Aorta (tissue), 5 donors: ENCODE measurements around the gene CCT3. TPM values are rescaled to one million over a fixed set of nuclear protein-coding genes. Genes with fewer than 3 reads are reported as not detected.
A peak's percentile ranks its signal among the peaks of the same experiment; 100 is the strongest.
"Not testable (repeated sequence)": the region's sequence is repeated elsewhere in the genome, so short reads cannot be mapped to it uniquely, and the experiment has no call there.

Experiments used
- ATAC-seq: fragments of 200-7000 bp; cut with Tn5 transposase; one replicate; pipeline ENCODE4 v1.9.1; 2022; ENCODE audit warnings: moderate library complexity; ENCODE audit not compliant: low FRiP score
- DNase-seq, 2 donors: peaks; one replicate each; pipeline ENCODE4 v3.0.0-alpha.2; 2020
- H3K27ac ChIP-seq, 2 donors: one replicate each; pipeline ENCODE4 v1.5.1; 2013; ENCODE audit warnings: low read length in 2 of 2, mild to moderate bottlenecking in 2 of 2, moderate library complexity in 2 of 2, control low read depth in 1 of 2, inconsistent platforms in 1 of 2, low read depth in 1 of 2
- H3K27me3 ChIP-seq, 2 donors: one replicate each; pipeline ENCODE4 v1.6.1; 2013; ENCODE audit warnings: control low read depth in 1 of 2, low read length in 1 of 2, mild to moderate bottlenecking in 1 of 2, moderate library complexity in 1 of 2; ENCODE audit not compliant: insufficient read depth in 2 of 2, control insufficient read depth in 1 of 2
- H3K36me3 ChIP-seq, 2 donors: one replicate each; pipeline ENCODE4 v1.6.1; 2013; ENCODE audit warnings: control low read depth in 1 of 2, low read length in 1 of 2, mild to moderate bottlenecking in 1 of 2; ENCODE audit not compliant: insufficient read depth in 2 of 2, control insufficient read depth in 1 of 2
- H3K4me1 ChIP-seq, 2 donors: one replicate each; pipeline ENCODE4 v1.6.1; 2013; ENCODE audit warnings: low read length in 2 of 2, control low read depth in 1 of 2, mild to moderate bottlenecking in 1 of 2, moderate library complexity in 1 of 2; ENCODE audit not compliant: insufficient read depth in 2 of 2, control insufficient read depth in 1 of 2
- H3K4me3 ChIP-seq, 2 donors: one replicate each; pipeline ENCODE4 v1.5.1; 2013; ENCODE audit warnings: low read length in 2 of 2, control low read depth in 1 of 2, mild to moderate bottlenecking in 1 of 2
- H3K9me3 ChIP-seq: one replicate; pipeline ENCODE4 v1.6.1; 2013; ENCODE audit warnings: mild to moderate bottlenecking, low read length; ENCODE audit not compliant: control insufficient read depth
- WGBS, 2 donors: extraction: QIAGEN DNeasy Blood & Tissue Kit; methylation state at CpG; one replicate each; pipeline ENCODE4 v1.1.7; 2013; 5-methylcytosine and 5-hydroxymethylcytosine counted together
- intact Hi-C, 2 donors: fragments of 100-400 bp; cut with DNase I; formaldehyde crosslinking; loops; one replicate each; pipeline versions ENCODE4 v1.14.2 to v1.15.0; 2022
- polyA plus RNA-seq, 2 donors: library from polyadenylated mRNA; stranded (reverse); fragments of 200-250 nt; gene quantifications; one replicate each; pipeline ENCODE4 v1.2.3, GENCODE V29; 2013
- total RNA-seq, 2 donors: library from RNA; stranded (reverse); fragmentation: NEBNext Ultra II Directional; extraction: Animal tissue kit (Norgen Biotek cat#: 25700); gene quantifications; one replicate each; pipeline ENCODE4 v1.2.1, GENCODE V29; 2021
- donor health status: healthy with polysubstance abuse.
- donor health status: Bipolar disorder and iron deficiency.
- donor health status: DM: no; HTN: no; CAD: no.
- donor health status: DM: no; HTN: no; CAD: no.
- donor health status: DM: yes; HTN: yes; CAD: no.

The CCT3 gene
- total and polyA plus RNA-seq, 4 donors, result 76.0 to 112 (median 94.5) TPM

DNA sequence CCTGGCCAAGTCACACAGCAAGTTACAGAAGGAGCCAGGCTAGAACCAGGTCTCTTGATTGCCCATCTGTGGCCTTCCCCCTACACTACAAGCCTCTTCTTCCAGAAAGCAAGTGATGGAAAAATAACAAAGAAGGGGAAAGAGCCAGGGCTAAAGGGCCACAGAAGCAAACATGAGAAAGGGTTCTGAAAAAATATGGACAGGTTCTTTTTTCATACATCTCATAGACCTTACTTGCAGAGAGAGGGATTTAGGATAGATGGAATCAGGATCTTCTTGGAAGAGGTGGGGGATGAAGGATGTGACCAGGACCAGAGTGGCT, 34.1 kb upstream of the CCT3 start:
- intact Hi-C loops, result no loop called here
- ATAC-seq, result no peak
- Histone ChIP-seq H3K4me3 (no peak overlapping the region), H3K4me1 (no peaks in the 10 kb centered on the region), H3K9me3 (no peaks in the 10 kb centered on the region), H3K27ac (no peak overlapping the region), H3K27me3 (no peaks in the 10 kb centered on the region), H3K36me3 (no peaks in the 10 kb centered on the region)
- DNase-seq, result no peak

DNA sequence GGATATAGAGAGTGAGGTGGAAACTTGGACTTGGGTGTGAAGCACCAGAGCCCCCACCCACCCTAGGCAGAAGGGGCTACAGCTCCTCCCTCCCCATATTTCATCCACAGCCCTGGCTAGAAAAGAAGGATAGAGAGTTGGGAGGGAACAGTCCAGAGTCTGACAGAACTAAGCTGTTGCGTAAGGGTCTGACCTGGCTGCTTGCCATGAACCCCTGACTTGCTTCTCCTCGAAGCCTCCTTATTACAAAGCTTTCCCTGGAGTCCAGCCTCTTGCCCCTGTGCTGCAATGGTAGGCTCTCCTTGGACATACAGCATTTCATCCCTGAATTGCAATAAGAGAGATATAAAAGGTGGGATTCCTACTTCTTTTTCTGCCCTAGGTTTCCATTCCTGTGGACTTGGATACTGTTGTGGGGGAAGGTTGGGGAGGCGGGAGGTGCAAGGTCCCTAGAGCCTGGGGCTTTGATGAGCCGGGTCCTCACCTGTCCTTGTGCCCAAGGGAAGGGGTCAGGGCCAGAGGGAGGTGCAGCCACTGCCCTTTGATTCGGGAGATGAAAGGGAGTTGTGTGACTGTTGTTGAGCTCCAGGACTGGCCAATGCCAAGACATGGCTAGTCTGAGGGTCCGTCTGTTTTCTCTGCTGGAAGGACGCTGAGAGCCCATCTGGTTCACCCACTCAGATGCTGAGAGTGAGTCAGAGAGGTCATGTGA, 33.6 kb upstream of the CCT3 start:
- Histone ChIP-seq H3K9me3 (no peaks in the 10 kb centered on the region), H3K36me3 (no peaks in the 10 kb centered on the region), H3K27ac (no peak overlapping the region), H3K27me3 (no peaks in the 10 kb centered on the region), H3K4me1 (no peaks in the 10 kb centered on the region), H3K4me3 (no peak overlapping the region)
- intact Hi-C loops, result no loop called here
- ATAC-seq (no peak), DNase-seq (peak; percentile 80)
- WGBS, 2 donors, result 46 to 51% methylated on average over 7 of the region's 7 CpGs

DNA sequence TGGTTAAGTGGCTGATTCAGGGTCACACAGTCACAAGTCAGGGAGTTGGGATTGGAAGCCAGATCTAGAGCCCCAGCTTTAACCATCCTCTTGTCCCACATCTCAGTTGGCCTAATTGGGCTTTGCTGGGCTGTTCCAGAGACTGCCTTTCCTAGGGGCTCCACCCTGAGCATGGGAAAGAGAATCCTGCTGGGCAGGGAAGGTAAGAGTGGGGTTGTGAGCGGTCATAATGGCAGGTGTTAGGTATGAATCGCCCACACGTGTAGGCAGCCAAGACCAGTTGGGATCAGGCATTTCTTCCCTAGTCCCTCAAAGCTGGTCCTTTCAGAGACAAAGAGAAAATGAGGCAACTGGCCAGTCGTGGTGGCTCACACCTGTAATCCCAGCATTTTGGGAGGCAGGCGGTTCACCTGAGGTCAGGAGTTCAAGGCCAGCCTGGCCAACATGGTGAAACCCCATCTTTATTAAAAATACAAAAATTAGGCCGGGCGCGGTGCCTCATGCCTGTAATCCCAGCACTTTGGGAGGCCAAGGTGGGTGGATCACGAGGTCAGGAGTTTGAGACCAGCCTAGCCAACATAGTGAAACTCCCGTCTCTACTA, 31.7 kb upstream of the CCT3 start:
- WGBS, 2 donors, result 96% methylated on average over 10 of the region's 10 CpGs
- not testable (repeated sequence) for H3K27me3 ChIP-seq

DNA sequence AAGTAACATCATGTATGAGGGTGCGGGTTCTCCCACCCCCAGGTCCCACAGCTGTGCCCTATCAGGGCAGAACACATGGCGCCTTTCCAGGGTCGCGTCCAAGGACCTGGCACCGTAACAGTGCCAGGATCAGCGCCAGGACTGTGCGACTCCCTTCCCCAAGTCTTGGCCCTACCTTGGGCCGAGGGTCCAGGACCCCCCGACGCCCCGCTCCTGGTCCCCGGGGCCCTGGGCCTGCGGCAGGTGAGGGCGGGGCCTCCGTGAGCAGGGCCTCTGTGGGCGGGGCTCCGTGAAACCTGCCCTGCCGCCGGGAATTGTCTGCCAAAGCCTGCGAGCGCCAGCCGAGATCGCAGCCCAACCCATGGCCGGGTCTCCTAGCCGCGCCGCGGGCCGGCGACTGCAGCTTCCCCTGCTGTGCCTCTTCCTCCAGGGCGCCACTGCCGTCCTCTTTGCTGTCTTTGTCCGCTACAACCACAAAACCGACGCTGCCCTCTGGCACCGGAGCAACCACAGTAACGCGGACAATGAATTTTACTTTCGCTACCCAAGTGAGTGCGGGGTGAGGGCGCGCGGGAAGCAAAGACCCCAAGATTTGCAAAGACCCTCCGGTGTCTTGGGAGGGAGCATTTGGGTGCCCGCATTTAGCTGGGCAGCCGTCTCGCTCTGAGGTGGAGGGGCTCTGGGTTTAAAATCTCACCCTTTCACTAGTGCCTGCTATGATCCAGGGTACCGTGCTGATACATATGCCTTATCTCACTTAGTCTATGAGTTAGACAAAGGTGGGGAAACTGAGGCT, 31.0 kb upstream of the CCT3 start, which contains the start of gene RHBG:
Gene RHBG, plus strand, starts transcription at position 323 of the 796 bp plus-strand sequence. Its CDS starts 39 bp downstream, at position 362.
- H3K27ac ChIP-seq, result no peak within 1 kb of the TSS
- no peaks in the 10 kb centered on the region for H3K9me3 ChIP-seq
- ATAC-seq, result no peak
- 6 to 7% methylated on average over 48 of the region's 48 CpGs for WGBS, 2 donors
- no peaks in the 10 kb centered on the region for H3K36me3 ChIP-seq
- H3K27me3 ChIP-seq, result no peaks in the 10 kb centered on the region
- peak in 1 of 2 donors; percentile 63 for DNase-seq
- H3K4me3 ChIP-seq, result no peak within 1 kb of the TSS
- no peaks in the 10 kb centered on the region for H3K4me1 ChIP-seq
- intact Hi-C loops, result no loop called here

More for the DNA sequence above, 31.7 kb upstream of the CCT3 start:
- ATAC-seq, H3K27ac ChIP-seq, H3K36me3 ChIP-seq, H3K4me1 ChIP-seq, intact Hi-C loops, H3K9me3 ChIP-seq, H3K4me3 ChIP-seq: not testable (repeated sequence)
- peak in 1 of 2 donors; percentile 37 for DNase-seq

DNA sequence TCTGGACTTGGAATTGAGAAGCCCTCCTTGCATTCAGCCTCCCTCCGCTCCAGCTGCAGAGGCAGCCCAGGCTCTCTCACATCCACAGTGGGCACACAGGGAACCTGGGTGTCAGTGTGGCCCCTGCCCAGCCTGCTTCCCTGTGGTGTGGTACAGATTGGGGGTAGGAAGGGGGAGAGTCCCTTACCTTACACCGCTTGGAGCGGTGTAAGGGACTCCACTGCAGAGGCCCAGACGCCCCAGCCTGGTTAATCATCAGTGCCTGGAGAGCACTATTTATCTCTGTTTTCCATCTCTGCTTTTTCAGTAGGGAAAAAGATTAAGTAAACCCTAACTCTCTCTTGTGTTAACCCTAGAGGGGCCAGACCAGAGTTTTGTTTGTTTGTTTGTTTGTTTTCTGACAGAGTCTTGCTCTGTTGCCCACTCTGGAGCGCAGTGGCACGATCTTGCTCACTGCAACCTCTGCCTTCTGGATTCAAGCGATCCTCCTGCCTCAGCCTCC, 30.1 kb upstream of the CCT3 start:
- Histone ChIP-seq H3K36me3 (no peaks in the 10 kb centered on the region), H3K27me3 (no peaks in the 10 kb centered on the region), H3K4me3 (no peak overlapping the region), H3K27ac (no peak overlapping the region), H3K4me1 (no peaks in the 10 kb centered on the region), H3K9me3 (no peaks in the 10 kb centered on the region)
- no peak for ATAC-seq
- intact Hi-C loops, result no loop called here
- WGBS, 2 donors, result 83 to 90% methylated on average over 5 to 7 of the region's 7 CpGs
- no peak for DNase-seq

DNA sequence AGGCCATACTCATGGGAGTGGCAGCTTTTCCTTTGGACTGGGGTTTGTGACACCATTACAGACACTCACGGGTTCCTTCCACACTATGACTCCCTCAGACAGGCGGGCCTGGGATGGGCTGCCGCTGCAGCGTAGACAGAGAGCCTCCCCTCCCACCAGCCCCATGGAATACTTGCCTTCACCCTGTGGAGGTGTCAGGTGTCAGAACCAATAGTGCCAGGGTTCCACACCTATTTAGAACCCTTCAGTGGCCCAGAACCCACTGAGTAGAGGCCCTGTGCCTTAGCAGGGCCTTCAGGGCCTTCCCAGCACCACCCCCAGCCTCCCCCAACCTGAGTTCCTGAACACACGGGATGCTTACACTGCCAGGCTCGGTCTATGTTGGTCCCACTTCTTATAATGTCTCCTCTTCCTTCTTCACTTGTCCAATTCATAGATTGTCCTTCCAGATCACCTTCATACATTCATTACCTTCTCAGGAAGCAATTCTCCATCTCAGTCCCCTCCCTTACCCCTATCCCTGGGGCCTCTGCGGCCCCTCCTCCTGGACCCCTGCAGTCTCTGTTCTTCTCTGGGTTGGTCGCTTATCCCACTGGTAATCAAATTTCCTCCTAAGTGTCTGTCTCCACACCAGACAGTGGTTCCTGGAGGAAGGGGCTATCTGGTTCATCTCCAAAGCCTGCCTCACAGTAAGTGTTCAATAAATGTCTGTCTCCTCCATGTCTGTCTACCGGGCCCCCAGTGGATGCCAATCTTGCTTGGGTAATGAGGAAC, 29.5 kb upstream of the CCT3 start:
- no peaks in the 10 kb centered on the region for H3K4me1 ChIP-seq
- intact Hi-C loops, result no loop called here
- no peak overlapping the region for H3K4me3 ChIP-seq
- WGBS, 2 donors, result 88 to 89% methylated on average over 9 of the region's 9 CpGs
- ATAC-seq (no peak), DNase-seq (no peak)
- H3K27me3 ChIP-seq, result no peaks in the 10 kb centered on the region
- H3K27ac ChIP-seq, result no peak overlapping the region
- no peaks in the 10 kb centered on the region for H3K36me3 ChIP-seq
- no peaks in the 10 kb centered on the region for H3K9me3 ChIP-seq

DNA sequence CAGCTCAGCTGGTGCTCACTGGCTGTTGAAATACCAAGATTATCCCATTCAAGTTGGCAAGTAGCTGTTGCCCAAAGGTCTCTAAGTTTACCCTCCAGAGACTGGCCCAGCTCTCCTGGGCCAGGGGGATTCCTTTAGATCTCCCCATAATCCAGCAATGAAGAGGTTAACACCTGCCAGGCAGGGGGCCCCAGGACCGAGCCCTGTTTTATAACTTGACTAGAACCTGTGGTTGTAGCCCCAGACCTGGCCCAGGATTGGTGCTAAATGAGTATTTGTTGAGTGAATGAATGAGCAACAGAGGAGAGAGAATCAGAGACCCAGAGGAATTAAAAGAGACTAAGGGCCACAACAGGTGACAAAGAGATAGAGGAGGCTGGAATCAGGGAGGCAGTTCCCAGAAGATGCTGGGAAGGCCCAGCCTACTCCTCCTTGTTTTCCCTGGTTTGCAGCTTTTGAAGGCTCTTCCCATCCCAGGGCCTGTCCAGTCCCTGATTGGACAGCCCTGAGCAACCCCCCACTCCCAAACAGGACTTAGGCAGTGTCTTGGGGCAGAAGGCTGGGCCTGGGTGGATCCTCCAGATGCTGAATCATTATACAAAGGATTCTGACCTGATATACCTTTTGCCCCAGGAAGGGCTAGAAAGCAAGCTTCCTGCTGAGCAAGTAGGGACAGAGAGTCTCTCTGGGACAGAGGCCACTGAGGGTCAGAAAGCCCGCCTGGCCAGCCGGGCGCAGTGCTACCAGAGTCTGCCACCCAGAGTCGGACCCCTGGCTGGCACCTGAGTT, 28.5 kb upstream of the CCT3 start:
- Histone ChIP-seq H3K36me3 (no peaks in the 10 kb centered on the region), H3K27me3 (no peaks in the 10 kb centered on the region)
- 92 to 93% methylated on average over 5 of the region's 5 CpGs for WGBS, 2 donors

DNA sequence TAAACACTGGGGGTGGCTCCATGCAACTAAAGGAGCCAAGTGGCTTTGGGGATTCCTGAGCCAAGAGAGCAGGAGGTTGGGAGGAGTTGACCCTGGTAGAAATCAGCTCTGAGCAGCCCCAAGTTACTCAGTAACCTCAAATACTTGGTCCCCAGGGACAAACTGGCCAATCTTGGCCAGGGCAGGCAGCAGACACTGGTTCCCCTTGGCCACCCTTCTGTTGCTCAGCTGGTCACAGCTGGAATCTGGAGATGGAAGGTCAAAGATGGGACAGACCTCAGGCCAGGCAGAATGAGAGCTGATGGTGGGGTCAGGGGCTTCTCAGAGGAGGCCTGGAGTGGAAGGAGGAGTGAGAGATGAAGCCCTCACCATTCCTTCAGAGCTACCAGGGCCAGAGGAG, 27.7 kb upstream of the CCT3 start:
- H3K27me3 ChIP-seq, result no peaks in the 10 kb centered on the region
- H3K4me1 ChIP-seq, result no peaks in the 10 kb centered on the region
- no peak overlapping the region for H3K27ac ChIP-seq
- intact Hi-C loops, result no loop called here
- no peak overlapping the region for H3K4me3 ChIP-seq
- H3K9me3 ChIP-seq, result no peaks in the 10 kb centered on the region
- ATAC-seq (no peak), DNase-seq (no peak)
- H3K36me3 ChIP-seq, result no peaks in the 10 kb centered on the region

More for the DNA sequence above, 28.5 kb upstream of the CCT3 start:
- Histone ChIP-seq H3K27ac (no peak overlapping the region), H3K4me3 (no peak overlapping the region), H3K4me1 (no peaks in the 10 kb centered on the region), H3K9me3 (no peaks in the 10 kb centered on the region)
- intact Hi-C loops, result no loop called here
- no peak for DNase-seq
- no peak for ATAC-seq
